ENCODE results near the gene PLEKHG7. TPM values are rescaled to one million over a fixed set of nuclear protein-coding genes. Genes with fewer than 3 reads are reported as not detected.
"Not testable (repeated sequence)": the region's sequence is repeated elsewhere in the genome, so short reads cannot be mapped to it uniquely, and the experiment has no call there.

The PLEKHG7 gene, protein sequence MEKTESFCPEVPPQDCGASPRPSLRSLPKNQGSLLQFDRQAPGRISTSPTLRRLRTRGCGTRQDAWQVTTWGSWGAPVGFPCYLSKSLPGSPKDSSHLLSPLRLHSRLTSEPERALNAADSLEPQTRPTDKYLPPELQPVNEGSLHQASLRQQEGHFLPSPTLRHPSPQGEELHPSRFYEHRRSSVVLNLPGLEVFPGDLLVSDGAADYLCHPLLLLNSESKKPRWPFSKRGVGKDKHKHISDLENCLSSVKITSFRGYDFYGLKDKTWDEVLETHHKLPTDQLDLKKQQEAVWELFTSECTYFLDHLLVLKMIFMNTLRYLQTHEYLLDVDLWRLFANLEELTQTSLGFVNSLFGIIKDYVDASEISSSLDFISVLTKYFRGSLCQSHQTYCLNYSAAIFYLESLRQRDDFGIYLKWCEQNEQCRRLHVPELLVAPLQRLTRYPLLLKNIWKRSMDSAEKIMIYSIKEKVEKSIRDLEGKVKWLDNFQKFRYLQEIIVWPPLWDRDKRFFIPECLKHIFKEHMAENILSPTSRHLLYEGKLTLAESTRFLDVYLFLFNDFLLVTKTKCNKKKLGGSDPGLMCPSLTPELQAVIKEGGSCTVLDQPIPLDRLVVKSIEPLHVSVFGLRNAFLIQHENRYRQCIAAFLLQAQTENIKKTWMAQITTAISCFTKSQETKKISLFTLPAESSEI
- total RNA-seq (not detected in 2 replicates), polyA plus RNA-seq (not detected in 2 replicates)

- DNase-seq (ENCODE audit: low read depth in 1 of 2, low spot score in 1 of 2): no peak
- no peak for TF ChIP-seq CTCF (IDR thresholded peaks at IDR 0.05; ENCODE audit: low read depth, low read length)
- H3K9me3 ChIP-seq (ENCODE audit: low read depth): no peaks in the 10 kb centered on the region
- no peak within 1 kb of the TSS for H3K27ac ChIP-seq
- no peaks in the 10 kb centered on the region for H3K36me3 ChIP-seq
- H3K4me1 ChIP-seq (ENCODE audit: low read depth): no peaks in the 10 kb centered on the region
- no peak within 1 kb of the TSS for H3K4me3 ChIP-seq
- H3K27me3 ChIP-seq: no peaks in the 10 kb centered on the region
Observed at GRCh38 chr12:92702754-92703679, at the start of gene PLEKHG7. TSS of gene PLEKHG7 (plus strand) at chr12:92702989. CDS start at chr12:92706632, 3,643 bp downstream.

GRCh38 chr12:92654256-92654655 is 48.5 kb upstream of the PLEKHG7 start:
- H3K36me3 ChIP-seq; H3K9me3 ChIP-seq (ENCODE audit: low read depth); H3K4me1 ChIP-seq (ENCODE audit: low read depth); DNase-seq (ENCODE audit: low read depth in 1 of 2, low spot score in 1 of 2); H3K27me3 ChIP-seq; H3K27ac ChIP-seq; H3K4me3 ChIP-seq: not testable (repeated sequence)

DNA sequence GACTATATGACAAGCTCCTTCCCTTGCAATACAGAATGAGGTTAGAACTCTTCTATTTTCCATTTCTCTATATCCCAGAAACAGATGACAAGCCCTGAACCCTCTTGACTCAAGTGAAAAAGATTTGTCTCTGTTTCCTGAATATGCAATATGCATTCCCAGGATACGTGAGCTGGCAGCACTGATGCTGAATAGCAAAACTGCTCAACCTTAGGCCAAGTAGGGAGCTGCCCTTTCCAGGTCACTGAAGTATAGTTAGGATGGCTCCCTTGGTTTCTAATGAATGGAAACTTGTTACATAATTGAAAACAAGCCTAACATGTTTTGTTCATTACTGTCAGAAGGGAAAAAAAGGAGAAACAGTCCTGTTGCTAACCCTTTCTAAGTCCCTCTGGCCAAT is 47.9 kb upstream of the PLEKHG7 start:
- peak in 1 of 2 donors; percentile 58 for DNase-seq (ENCODE audit: low read depth in 1 of 2, low spot score in 1 of 2)
- Histone ChIP-seq H3K27ac (no peak overlapping the region), H3K4me3 (no peak overlapping the region)

DNA sequence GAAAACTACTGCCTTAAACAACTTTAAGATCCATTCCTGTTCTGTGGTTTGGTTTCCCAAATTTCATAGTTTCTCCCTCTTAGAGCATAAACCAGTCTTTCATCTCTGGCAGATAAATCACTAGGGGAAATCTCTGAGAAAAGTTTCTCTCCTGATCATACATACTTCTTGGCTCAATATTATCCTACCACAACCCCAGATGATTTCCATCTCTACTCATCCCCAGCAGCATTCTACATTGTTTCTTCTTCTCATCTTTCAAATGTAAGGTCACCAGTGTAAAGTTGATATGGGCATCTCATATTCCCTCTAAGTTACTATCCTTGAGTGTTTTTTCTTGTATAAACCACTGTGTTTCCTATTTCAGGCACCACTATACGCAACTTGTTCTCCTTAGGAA is 45.9 kb upstream of the PLEKHG7 start:
- Histone ChIP-seq H3K27ac (no peak overlapping the region), H3K36me3 (no peaks in the 10 kb centered on the region), H3K27me3 (no peaks in the 10 kb centered on the region), H3K4me1 (ENCODE audit: low read depth) (no peaks in the 10 kb centered on the region), H3K9me3 (ENCODE audit: low read depth) (no peaks in the 10 kb centered on the region), H3K4me3 (no peak overlapping the region)
- no peak for TF ChIP-seq CTCF (IDR thresholded peaks at IDR 0.05; ENCODE audit: low read depth, low read length)
- DNase-seq (ENCODE audit: low read depth in 1 of 2, low spot score in 1 of 2): no peak

More for the DNA sequence above, 47.9 kb upstream of the PLEKHG7 start:
- Histone ChIP-seq H3K4me1 (ENCODE audit: low read depth) (no peaks in the 10 kb centered on the region), H3K9me3 (ENCODE audit: low read depth) (no peaks in the 10 kb centered on the region), H3K36me3 (no peaks in the 10 kb centered on the region), H3K27me3 (no peaks in the 10 kb centered on the region)
- TF ChIP-seq CTCF (IDR thresholded peaks at IDR 0.05; ENCODE audit: low read depth, low read length): no peak

- Histone ChIP-seq H3K9me3 (ENCODE audit: low read depth) (no peaks in the 10 kb centered on the region), H3K4me3 (no peak overlapping the region), H3K4me1 (ENCODE audit: low read depth) (no peaks in the 10 kb centered on the region), H3K36me3 (no peaks in the 10 kb centered on the region), H3K27ac (no peak overlapping the region), H3K27me3 (no peaks in the 10 kb centered on the region)
- TF ChIP-seq CTCF (IDR thresholded peaks at IDR 0.05; ENCODE audit: low read depth, low read length): no peak
- no peak for DNase-seq (ENCODE audit: low read depth in 1 of 2, low spot score in 1 of 2)
Observed at GRCh38 chr12:92657770-92658169, 45.0 kb upstream of the PLEKHG7 start.

All from cardiac muscle cell (in vitro differentiated cells and primary cell).